OCI-LY7 (cell line): Measurements from ENCODE around the gene NINL. TPM values are rescaled to one million over a fixed set of nuclear protein-coding genes. Genes with fewer than 3 reads are reported as not detected.
"Not testable (repeated sequence)": the region's sequence is repeated elsewhere in the genome, so short reads cannot be mapped to it uniquely, and the experiment has no call there.

Experiments
- BruUV-seq: library from RNA; stranded (reverse); fragments of 400-500 nt; replicated peaks from 2 replicates; lab custom pipeline; 2021; lab: Mats Ljungman, UMichigan
- CTCF ChIA-PET: fragments of 300-600 bp; sonication (Branson Sonifier 250); formaldehyde crosslinking; loops from one replicate; lab custom pipeline; 2022; ENCODE audit warnings: antibody characterized with exemption; ENCODE audit not compliant: unreplicated experiment; lab: Charles Lee
- POLR2A ChIA-PET: fragments of 300-600 bp; sonication (Branson Sonifier 250); formaldehyde crosslinking; loops from one replicate; lab custom pipeline; 2022; ENCODE audit warnings: antibody characterized with exemption; lab: Charles Lee
- DNase-seq: peaks from one replicate; pipeline ENCODE4 v3.0.0-alpha.2; 2015; ENCODE audit warnings: low spot score
- H2AFZ ChIP-seq: fragments of 200-600 bp; sonication (generic), shearing (Covaris generic); 2 replicates; pipeline ENCODE4 v1.6.1; 2014; ENCODE audit warnings: mild to moderate bottlenecking, antibody characterized with exemption, low read length, moderate library complexity
- H3K27ac ChIP-seq: fragments of 200-600 bp; sonication (generic); 2 replicates; pipeline ENCODE4 v1.5.1; 2014; ENCODE audit warnings: mixed run types, low read depth, mild to moderate bottlenecking, moderate library complexity, low read length, inconsistent platforms; ENCODE audit not compliant: poor library complexity, severe bottlenecking
- H3K36me3 ChIP-seq: fragments of 200-600 bp; sonication (generic); 2 replicates; pipeline ENCODE4 v1.6.1; 2014; ENCODE audit warnings: mild to moderate bottlenecking, antibody characterized with exemption, low read length, moderate library complexity, mixed read lengths; ENCODE audit not compliant: insufficient read depth
- H3K4me1 ChIP-seq: fragments of 200-600 bp; sonication (generic); 2 replicates; pipeline ENCODE4 v1.5.1; 2014; ENCODE audit warnings: mild to moderate bottlenecking, low read length; ENCODE audit not compliant: insufficient read depth, poor library complexity, severe bottlenecking
- H3K4me2 ChIP-seq: fragments of 200-600 bp; sonication (generic); 2 replicates; pipeline ENCODE4 v1.6.1; 2014; ENCODE audit warnings: mild to moderate bottlenecking, low read length
- H3K4me3 ChIP-seq: fragments of 200-600 bp; sonication (generic); 2 replicates; pipeline ENCODE4 v1.5.1; 2014; ENCODE audit warnings: mild to moderate bottlenecking, low read depth, low read length; ENCODE audit not compliant: poor library complexity, severe bottlenecking
- H3K79me2 ChIP-seq: fragments of 200-600 bp; sonication (generic); 2 replicates; pipeline ENCODE4 v1.6.1; 2016; ENCODE audit warnings: low read depth, mild to moderate bottlenecking, low read length, moderate library complexity, mixed read lengths; ENCODE audit not compliant: insufficient read depth
- H3K9me2 ChIP-seq: fragments of 200-600 bp; sonication (generic); 2 replicates; pipeline ENCODE4 v1.6.1; 2016; ENCODE audit warnings: mild to moderate bottlenecking, low read length, mixed read lengths; ENCODE audit not compliant: insufficient read depth
- H3K9me3 ChIP-seq: fragments of 200-600 bp; sonication (generic); 2 replicates; pipeline ENCODE4 v1.6.1; 2014; ENCODE audit warnings: mild to moderate bottlenecking, mixed run types, low read length, mixed read lengths
- H4K20me1 ChIP-seq: fragments of 200-600 bp; sonication (generic); 2 replicates; pipeline ENCODE4 v1.6.1; 2014; ENCODE audit warnings: mild to moderate bottlenecking, antibody characterized with exemption, low read length, moderate library complexity, mixed read lengths; ENCODE audit not compliant: insufficient read depth
- CTCF ChIP-seq: fragments of 200-600 bp; sonication (generic); conservative IDR thresholded peaks from 2 replicates; pipeline ENCODE4 v1.5.1; 2014; ENCODE audit warnings: mild to moderate bottlenecking, antibody characterized with exemption, low read length, moderate library complexity, mixed read lengths
- EZH2phosphoT487 ChIP-seq: fragments of 200-600 bp; sonication (generic); IDR thresholded peaks from 2 replicates; pipeline ENCODE4 v1.6.1; 2018; ENCODE audit warnings: low read depth, borderline replicate concordance, mild to moderate bottlenecking, mixed run types, antibody characterized with exemption, low read length, moderate library complexity, mixed read lengths
- intact Hi-C: fragments of 100-400 bp; cut with micrococcal nuclease; formaldehyde crosslinking; loops from one replicate; pipeline ENCODE4 v1.10.0; 2022; ENCODE audit not compliant: unreplicated experiment
- total RNA-seq, 2 experiments: library from RNA; depleted of rRNA in 1 of 2; stranded (reverse); fragments of >200 nt in 1 of 2; shearing (Covaris generic) in 1 of 2; gene quantifications; 2 replicates each; pipeline ENCODE4 v1.2.3, GENCODE V29; 2014 to 2022

The NINL gene
- total RNA-seq, 2 experiments from 2014 or later: 0.06 to 0.55 TPM

- TF ChIP-seq EZH2phosphoT487 (no peak), CTCF (no peak)
- H3K27ac ChIP-seq: no peak overlapping the region
- H2AFZ ChIP-seq: no peak overlapping the region
- H3K4me3 ChIP-seq: no peak overlapping the region
- DNase-seq: no peak
- no peaks in the 10 kb centered on the region for H3K4me1 ChIP-seq
- ChIA-PET POLR2A (no interaction called here), CTCF (no interaction called here)
- no peaks in the 10 kb centered on the region for H3K9me3 ChIP-seq
- H3K4me2 ChIP-seq: no peak overlapping the region
- no peaks in the 10 kb centered on the region for H3K9me2 ChIP-seq
- intact Hi-C loops: loop anchor here (10.0 kb wide), 1 partner anchor 60 kb away; no protein-coding TSS in a partner anchor
- H3K79me2 ChIP-seq: no peaks in the 10 kb centered on the region
- no peaks in the 10 kb centered on the region for H4K20me1 ChIP-seq
- BruUV-seq: no TSS peak
- no peaks in the 10 kb centered on the region for H3K36me3 ChIP-seq
These were observed 19.8 kb upstream of the NINL start for GRCh38 chr20:25605148-25605547.

GRCh38 chr20:25604611-25605010, 19.3 kb upstream of the NINL start:
- Histone ChIP-seq H3K4me1 (no peaks in the 10 kb centered on the region), H3K4me3 (no peak overlapping the region), H3K4me2 (no peak overlapping the region), H3K27ac (no peak overlapping the region), H3K79me2 (no peaks in the 10 kb centered on the region), H3K9me2 (no peaks in the 10 kb centered on the region), H4K20me1 (no peaks in the 10 kb centered on the region), H3K9me3 (no peaks in the 10 kb centered on the region), H2AFZ (no peak overlapping the region), H3K36me3 (no peaks in the 10 kb centered on the region)
- no peak for DNase-seq
- BruUV-seq: no TSS peak
- CTCF ChIA-PET: no interaction called here
- intact Hi-C loops: loop anchor here (10.0 kb wide), 1 partner anchor 60 kb away; no protein-coding TSS in a partner anchor
- POLR2A ChIA-PET: no interaction called here
- TF ChIP-seq EZH2phosphoT487: no peak
- no peak for TF ChIP-seq CTCF

- BruUV-seq, H4K20me1 ChIP-seq, H3K36me3 ChIP-seq, H3K4me2 ChIP-seq, H3K4me1 ChIP-seq, H3K9me3 ChIP-seq, H3K4me3 ChIP-seq, DNase-seq, H3K27ac ChIP-seq, H3K79me2 ChIP-seq, CTCF ChIA-PET, H3K9me2 ChIP-seq, H2AFZ ChIP-seq: not testable (repeated sequence)
- POLR2A ChIA-PET: interaction anchor here (0.6 to 0.7 kb wide), 2 partner anchors 11 to 124 kb away, joined by 3 read pairs; no protein-coding TSS in a partner anchor
- intact Hi-C loops: loop anchor here (10.0 kb wide), 1 partner anchor 58 kb away; no protein-coding TSS in a partner anchor
These were observed 17.6 kb upstream of the NINL start for GRCh38 chr20:25602914-25603309.

- H3K9me2 ChIP-seq, BruUV-seq, H4K20me1 ChIP-seq, H3K4me2 ChIP-seq, H3K36me3 ChIP-seq, H3K4me3 ChIP-seq, DNase-seq, POLR2A ChIA-PET, H3K4me1 ChIP-seq, H3K9me3 ChIP-seq, H2AFZ ChIP-seq, CTCF ChIA-PET, H3K79me2 ChIP-seq, H3K27ac ChIP-seq: not testable (repeated sequence)
- intact Hi-C loops: loop anchor here (10.0 kb wide), 1 partner anchor 58 kb away; no protein-coding TSS in a partner anchor
These were observed 17.0 kb upstream of the NINL start for GRCh38 chr20:25602191-25602913.
